RWPE1 (cell line): ENCODE data around the gene PCDHGA8.
"Not testable (repeated sequence)": the region's sequence is repeated elsewhere in the genome, so short reads cannot be mapped to it uniquely, and the experiment has no call there.

Experiments
- CTCF ChIA-PET: fragments of 350-600 bp; sonication (Branson Sonifier 250); formaldehyde crosslinking; extraction: SDS; loops from one replicate; lab custom pipeline; 2021; lab: Yijun Ruan, JAX
- POLR2A ChIA-PET: fragments of 400-600 bp; formaldehyde crosslinking; extraction: SDS; loops from one replicate; lab custom pipeline; 2020; ENCODE audit warnings: antibody characterized with exemption; ENCODE audit not compliant: low non-redundant PET; lab: Yijun Ruan, JAX
- DNase-seq: peaks from one replicate; pipeline ENCODE4 v3.0.0; 2012; ENCODE audit warnings: low spot score
- H3K27ac ChIP-seq: fragments of 450-650 bp; 2 replicates; pipeline ENCODE4 v1.5.1; 2017
- TF ChIP-seq, protein P1 (sequence below): fragments of 450-650 bp; conservative IDR thresholded peaks from 2 replicates; pipeline ENCODE4 v1.5.1; 2017; ENCODE audit warnings: low read depth, mild to moderate bottlenecking

PCDHGA8 gene

DNA sequence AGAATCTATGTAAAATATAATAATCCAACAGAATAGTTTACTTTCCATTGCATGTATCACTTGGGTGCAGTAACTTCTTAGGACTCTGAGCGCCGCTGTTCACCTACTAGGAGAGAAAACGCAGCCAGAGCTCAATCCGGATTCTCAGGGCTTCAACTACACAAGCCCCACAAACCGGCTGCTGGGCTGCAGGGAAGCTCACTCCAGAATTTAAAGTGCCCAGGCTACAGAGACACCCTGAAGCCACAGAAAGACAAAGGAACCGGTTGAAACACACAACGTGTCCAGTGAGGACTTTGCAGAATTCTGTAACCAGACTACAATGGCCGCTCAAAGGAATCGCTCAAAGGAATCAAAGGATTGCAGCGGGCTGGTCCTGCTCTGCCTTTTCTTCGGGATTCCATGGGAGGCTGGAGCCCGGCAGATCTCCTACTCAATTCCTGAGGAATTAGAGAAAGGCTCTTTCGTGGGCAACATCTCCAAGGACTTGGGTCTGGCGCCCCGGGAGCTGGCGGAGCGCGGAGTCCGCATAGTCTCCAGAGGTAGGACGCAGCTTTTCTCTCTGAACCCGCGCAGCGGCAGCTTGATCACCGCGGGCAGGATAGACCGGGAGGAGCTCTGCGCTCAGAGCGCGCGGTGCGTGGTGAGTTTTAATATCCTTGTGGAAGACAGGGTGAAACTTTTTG lies 20.6 kb downstream of the PCDHGA8 start, which contains the start of gene PCDHGA10:
Gene PCDHGA10 (plus strand): TSS at position 134 of the 686 bp plus-strand sequence. CDS start 189 bp downstream, at position 323.
- ChIA-PET CTCF (interaction anchor here (0.9 to 3.3 kb wide), 4 partner anchors 30 to 151 kb away, joined by 3 to 11 read pairs (median 4); partner anchors contain the start of genes PCDHGA7 and PCDHGB2), POLR2A (no interaction called here)
- no peak within 1 kb of the TSS for H3K27ac ChIP-seq
- TF ChIP-seq, protein P1, sequence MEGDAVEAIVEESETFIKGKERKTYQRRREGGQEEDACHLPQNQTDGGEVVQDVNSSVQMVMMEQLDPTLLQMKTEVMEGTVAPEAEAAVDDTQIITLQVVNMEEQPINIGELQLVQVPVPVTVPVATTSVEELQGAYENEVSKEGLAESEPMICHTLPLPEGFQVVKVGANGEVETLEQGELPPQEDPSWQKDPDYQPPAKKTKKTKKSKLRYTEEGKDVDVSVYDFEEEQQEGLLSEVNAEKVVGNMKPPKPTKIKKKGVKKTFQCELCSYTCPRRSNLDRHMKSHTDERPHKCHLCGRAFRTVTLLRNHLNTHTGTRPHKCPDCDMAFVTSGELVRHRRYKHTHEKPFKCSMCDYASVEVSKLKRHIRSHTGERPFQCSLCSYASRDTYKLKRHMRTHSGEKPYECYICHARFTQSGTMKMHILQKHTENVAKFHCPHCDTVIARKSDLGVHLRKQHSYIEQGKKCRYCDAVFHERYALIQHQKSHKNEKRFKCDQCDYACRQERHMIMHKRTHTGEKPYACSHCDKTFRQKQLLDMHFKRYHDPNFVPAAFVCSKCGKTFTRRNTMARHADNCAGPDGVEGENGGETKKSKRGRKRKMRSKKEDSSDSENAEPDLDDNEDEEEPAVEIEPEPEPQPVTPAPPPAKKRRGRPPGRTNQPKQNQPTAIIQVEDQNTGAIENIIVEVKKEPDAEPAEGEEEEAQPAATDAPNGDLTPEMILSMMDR = no peak
- peak; percentile 29 for DNase-seq

DNA sequence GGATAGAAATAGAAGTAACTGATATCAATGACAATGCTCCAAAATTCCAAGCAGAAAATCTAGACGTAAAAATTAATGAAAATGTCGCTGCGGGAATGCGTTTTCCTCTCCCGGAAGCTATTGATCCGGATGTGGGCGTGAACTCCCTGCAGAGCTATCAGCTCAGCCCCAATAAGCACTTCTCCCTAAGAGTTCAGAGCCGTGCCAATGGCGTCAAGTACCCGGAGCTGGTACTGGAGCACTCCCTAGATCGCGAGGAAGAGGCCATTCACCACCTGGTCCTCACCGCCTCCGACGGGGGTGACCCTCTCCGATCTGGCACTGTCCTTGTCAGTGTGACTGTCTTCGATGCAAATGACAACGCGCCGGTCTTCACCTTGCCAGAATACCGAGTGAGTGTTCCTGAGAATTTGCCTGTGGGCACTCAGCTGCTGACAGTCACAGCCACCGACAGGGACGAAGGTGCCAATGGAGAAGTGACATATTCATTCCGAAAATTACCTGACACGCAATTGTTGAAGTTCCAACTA lies 21.2 kb downstream of the PCDHGA8 start:
- DNase-seq = no peak
- CTCF ChIA-PET = interaction anchor here (3.3 kb wide), 1 partner anchor 150 kb away, joined by 11 read pairs; no protein-coding TSS in a partner anchor
- POLR2A ChIA-PET = no interaction called here
- TF ChIP-seq, protein P1 = no peak
- H3K27ac ChIP-seq = no peak overlapping the region

DNA sequence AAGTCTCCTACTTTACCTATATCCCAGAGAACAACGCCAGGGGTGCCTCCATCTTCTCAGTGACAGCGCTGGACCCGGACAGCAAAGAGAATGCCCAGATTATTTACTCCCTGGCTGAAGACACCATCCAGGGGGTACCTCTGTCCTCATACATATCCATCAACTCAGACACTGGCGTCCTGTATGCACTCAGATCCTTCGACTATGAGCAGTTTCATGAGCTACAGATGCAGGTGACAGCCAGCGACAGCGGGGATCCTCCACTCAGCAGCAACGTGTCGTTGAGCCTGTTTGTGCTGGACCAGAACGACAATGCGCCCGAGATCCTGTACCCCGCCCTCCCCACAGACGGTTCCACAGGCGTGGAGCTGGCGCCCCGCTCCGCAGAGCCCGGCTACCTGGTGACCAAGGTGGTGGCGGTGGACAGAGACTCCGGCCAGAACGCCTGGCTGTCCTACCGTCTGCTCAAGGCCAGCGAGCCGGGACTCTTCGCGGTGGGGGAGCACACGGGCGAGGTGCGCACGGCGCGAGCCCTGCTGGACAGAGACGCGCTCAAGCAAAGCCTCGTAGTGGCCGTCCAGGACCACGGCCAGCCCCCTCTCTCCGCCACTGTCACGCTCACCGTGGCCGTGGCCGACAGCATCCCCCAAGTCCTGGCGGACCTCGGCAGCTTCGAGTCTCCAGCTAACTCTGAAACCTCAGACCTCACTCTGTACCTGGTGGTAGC lies 22.3 kb downstream of the PCDHGA8 start:
- CTCF ChIA-PET = interaction anchor here (0.5 to 3.3 kb wide), 2 partner anchors 23 to 149 kb away, joined by 4 to 11 read pairs; no protein-coding TSS in a partner anchor
- H3K27ac ChIP-seq, DNase-seq, POLR2A ChIA-PET: not testable (repeated sequence)

DNA sequence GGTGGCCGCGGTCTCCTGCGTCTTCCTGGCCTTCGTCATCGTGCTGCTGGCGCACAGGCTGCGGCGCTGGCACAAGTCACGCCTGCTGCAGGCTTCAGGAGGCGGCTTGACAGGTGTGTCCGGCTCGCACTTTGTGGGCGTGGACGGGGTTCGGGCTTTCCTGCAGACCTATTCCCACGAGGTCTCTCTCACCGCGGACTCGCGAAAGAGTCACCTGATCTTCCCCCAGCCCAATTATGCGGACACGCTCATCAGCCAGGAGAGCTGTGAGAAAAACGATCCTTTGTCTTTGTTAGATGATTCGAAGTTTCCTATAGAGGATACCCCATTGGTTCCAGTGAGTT lies 22.8 kb downstream of the PCDHGA8 start:
- H3K27ac ChIP-seq, POLR2A ChIA-PET, DNase-seq: not testable (repeated sequence)
- CTCF ChIA-PET = interaction anchor here (0.6 kb wide), 1 partner anchor 152 kb away, joined by 3 read pairs; no protein-coding TSS in a partner anchor

DNA sequence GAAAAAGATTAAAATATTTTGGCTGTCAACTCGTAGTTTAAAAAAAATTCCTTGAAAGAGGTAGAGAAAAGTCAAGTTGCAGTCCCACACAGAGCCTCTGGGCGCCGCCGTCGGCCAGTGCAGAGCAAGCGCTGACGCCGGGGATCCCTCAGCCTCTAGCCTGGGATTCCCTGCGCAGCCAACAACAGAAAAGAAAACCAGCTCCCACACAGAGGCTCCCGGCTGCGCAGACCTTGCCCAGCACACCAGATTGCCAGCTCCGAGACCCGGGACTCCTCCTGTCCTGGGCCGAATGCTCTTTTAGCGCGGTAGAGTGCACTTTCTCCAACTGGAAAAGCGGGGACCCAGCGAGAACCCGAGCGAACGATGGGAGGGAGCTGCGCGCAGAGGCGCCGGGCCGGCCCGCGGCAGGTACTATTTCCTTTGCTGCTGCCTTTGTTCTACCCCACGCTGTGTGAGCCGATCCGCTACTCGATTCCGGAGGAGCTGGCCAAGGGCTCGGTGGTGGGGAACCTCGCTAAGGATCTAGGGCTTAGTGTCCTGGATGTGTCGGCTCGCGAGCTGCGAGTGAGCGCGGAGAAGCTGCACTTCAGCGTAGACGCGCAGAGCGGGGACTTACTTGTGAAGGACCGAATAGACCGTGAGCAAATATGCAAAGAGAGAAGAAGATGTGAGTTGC lies 25.2 kb downstream of the PCDHGA8 start, which contains the start of gene PCDHGB7:
Gene PCDHGB7 (plus strand): TSS at position 184 of the 679 bp plus-strand sequence. CDS start 183 bp downstream, at position 367.
- peak within 1 kb of the TSS; percentile 48 for H3K27ac ChIP-seq
- TF ChIP-seq, protein P1 = peak; percentile 82
- POLR2A ChIA-PET = not testable (repeated sequence)
- DNase-seq = peak; percentile 56
- CTCF ChIA-PET = interaction anchor here (0.5 to 1.7 kb wide), 21 partner anchors 10 to 691 kb away, joined by 3 to 7 read pairs (median 3); partner anchors contain the start of genes PCDHB9, PCDHGA3, PCDHGA9 and PCDHGB6

DNA sequence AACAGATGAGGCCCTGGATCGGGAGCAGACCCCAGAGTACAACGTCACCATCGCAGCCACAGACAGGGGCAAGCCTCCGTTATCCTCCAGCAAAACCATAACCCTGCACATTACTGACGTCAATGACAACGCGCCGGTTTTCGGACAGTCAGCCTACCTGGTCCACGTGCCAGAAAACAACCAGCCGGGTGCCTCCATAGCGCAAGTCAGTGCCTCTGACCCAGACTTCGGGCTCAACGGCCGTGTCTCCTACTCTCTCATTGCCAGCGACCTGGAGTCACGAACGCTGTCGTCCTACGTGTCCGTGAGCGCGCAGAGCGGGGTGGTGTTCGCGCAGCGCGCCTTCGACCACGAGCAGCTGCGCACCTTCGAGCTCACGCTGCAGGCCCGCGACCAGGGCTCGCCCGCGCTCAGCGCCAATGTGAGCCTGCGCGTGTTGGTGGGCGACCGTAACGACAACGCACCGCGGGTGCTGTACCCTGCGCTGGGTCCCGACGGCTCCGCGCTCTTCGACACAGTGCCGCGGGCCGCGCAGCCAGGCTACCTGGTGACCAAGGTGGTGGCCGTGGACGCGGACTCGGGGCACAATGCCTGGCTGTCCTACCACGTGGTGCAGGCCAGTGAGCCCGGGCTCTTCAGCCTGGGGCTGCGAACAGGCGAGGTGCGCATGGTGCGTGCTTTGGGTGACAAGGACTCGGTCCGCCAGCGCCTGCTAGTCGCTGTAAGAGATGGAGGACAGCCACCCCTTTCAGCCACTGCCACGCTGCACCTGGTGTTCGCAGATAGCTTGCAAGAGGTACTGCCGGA lies 26.8 kb downstream of the PCDHGA8 start:
- TF ChIP-seq, protein P1 = no peak

More for the DNA sequence above, 26.8 kb downstream of the PCDHGA8 start:
- no peak for DNase-seq
- CTCF ChIA-PET = interaction anchor here (0.6 kb wide), 1 partner anchor 105 kb away, joined by 3 read pairs; no protein-coding TSS in a partner anchor
- no peak overlapping the region for H3K27ac ChIP-seq
- POLR2A ChIA-PET = no interaction called here
